ENCODE results near the gene TENM4. TPM values are rescaled to one million over a fixed set of nuclear protein-coding genes. Genes with fewer than 3 reads are reported as not detected.

The TENM4 gene
- polyA plus RNA-seq, 3 donors = 21.1 to 26.5 (median 26.0) TPM

DNA sequence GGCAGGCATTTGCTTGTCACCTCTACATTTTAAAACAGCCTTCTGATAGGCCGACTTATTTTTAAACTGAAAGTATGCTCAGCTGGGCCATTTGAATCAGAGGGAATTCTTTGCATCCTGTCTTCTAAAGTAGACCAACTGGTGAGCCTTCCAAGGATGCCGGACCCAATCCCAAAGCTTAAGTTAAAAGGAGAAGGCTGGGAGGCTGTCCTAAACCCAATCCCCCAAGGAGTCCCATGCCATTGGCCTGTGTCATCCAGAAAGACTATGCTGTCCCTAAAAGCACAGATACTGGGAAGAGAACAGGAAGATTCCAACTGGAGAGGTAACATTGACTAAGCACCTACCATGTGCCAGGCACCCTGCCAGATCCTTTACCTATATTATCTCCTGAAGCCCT, 18.0 kb downstream of the TENM4 start:
- DNase-seq = no peak

DNA sequence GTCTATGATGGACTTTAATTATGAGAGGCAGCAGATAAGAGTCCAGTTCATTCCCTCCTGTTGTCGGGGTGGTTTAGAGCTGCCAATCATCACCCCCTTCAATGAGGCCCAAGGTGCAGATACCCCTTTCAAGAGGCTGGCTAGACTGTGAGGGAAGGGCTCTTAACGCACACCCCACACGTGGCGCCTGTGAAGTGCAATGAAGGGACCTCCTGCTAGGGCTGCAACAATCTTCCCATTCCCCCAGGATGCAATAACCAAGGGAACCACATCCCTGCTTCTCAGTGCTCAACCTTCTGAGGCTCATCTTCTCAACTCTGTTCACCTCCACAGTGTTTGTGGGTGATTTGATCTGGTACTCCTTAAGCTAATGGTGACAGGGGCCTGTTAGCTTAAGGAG, 19.0 kb downstream of the TENM4 start:
- DNase-seq = no peak

DNA sequence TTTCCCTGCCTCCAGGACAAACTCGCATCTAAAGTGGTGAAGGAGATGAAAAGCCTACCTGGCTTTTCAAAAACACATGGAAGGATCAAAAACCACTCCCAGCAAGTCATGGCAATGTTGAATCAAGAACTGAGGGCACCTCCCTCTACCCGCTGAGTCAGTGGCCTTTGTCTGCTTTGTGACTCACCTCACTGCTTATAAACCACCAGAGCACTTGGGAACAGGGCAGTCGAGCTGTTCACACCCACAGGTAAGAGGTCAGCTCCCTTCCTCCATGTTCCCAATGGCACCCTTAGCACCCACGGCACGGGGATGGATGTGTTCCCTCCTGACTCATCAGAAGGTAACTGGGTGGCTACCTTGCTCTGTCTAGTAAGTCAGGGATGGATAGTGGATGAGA, 21.7 kb downstream of the TENM4 start:
- no peak for DNase-seq

DNA sequence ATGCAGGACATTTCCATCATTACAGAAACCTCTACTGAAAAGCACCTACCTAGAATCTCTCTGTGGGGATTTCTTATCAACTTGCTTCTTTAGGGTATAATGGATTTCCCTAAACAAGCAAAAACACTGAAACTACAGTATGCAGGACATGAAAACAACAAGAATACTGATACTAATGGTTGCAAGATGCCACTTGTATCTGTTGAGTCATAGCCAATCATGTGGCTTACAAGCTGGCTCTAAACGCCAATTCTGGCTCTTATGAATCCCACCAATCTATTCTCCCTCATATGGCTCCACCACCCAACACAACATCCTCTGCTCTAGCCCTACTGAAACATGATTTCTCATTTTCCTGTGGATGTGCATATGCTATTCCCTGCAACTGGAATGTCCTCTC, 22.6 kb downstream of the TENM4 start:
- no peak for DNase-seq

DNA sequence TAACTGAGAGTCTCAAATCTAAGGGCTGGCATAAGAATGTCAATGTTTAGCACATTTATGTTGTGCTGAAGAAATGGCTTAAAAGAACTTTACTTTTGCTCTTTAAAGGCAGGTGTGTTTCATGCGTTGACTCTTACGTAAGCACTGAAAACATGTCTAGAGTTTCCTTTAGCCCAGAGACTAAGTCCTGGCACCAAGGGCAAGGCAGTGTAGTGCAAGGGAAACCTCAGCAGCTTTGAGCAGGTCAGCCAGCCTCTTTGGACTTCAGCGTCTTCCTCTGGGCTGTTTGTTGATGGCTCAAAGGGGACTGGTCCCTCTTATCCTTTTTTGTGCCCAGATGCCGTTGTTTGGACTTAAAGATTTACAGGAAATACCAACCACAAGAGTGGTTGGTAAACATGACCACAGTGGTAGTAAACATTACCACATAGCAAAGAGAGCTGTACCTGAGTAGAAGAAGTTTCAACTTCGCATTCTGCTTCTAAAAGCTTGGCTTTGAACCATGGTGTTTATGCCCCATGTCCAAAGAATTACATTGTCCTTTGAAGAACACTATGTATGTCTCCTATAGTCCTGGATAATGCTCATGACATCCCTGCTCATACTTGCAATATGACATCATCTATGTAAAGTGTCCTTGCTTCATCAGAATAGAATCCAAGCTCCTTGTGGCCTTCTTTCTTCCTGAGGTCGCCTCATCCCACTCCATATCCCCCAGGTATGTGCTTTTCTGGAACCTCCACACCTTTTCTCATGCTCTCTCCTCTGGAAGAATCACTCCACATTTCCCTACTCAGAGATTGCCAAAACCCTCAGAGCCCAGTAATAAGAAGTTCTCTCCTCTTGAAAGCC, 23.5 kb downstream of the TENM4 start:
- no peak for DNase-seq

DNA sequence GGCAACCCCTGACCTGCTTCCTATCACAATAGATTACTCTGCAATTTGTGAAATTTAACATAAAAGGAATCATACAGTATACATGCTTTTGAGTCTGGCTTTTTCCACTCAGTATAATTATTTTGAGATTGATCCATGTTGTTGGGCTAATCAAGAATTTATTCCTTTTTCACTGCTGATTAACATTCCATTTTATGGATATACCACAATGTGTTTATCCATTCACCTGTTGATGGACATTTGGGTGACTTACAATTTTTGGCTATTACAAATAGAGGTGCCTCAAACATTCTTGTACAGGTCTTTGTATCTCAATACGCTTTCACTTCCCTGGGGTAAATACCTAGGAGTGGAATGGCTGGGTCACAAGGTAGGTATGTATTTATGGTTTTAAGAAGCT, 24.9 kb downstream of the TENM4 start:
- no peak for DNase-seq

DNA sequence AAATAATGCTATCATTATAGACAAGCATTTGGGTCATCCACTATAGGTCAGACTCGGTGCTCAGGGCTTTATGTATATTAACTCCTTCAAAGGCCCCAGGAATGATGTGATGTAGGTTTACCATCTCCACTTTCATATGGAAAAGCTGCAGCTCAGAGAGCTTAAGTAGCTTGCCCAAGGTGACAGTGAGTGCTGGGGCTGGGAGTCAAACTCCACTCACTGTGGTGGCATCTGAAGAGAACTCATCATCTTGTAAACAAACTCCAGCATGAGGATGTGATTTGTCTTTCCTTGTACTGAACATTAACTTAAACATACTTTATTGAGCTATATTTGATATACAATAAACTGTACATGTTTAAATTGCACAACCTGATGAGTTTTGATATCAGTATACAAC, 25.4 kb downstream of the TENM4 start:
- no peak for DNase-seq

DNA sequence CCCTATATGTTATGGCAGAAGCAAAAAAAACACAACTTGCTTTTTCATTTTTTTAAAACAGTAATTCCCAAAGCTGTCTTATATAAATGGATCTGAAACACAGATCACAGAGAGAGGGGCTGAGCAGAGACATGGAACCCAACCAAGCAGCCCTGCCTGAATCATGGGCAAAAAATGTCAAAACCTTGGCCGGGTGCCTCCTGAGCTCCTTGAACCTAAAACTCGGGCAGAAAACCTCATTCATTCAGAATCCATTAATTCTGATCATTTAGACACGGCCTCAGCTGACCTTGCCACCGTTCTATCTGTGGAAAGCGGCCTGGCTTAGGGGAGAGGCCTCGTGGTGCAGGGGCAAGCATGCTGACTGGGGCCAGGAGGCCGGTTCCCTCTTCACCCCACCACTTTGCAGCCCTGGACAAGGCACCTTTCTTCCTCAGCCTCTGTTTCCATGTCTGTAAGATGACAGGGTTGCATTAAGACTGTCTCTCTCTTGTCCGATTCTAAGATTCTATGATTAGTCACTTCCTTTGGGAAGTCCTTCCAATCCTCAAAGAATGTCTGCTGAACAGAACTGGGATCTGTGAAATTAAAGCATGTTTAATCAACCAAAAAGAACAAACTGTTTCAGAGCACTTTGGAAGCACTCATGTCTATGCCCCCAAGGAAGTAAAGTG, 26.0 kb downstream of the TENM4 start:
- DNase-seq = no peak

DNA sequence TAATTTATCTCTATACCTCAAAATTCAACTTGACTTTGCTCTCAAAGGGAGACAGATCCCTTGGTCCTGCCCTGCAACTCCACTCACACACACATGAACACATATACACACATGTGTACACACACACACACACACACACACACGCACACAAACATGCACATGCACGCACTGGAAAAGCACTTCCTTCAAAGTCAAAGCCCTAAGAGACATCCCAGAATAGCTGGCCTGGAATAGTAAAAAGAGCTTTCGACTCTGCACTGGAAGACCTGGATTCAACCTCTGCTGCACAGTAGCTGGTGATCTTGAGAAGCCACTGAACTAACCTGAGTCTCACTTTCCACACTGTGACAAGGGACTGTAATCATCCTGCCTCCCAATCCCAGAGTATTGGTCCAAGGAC, 26.8 kb downstream of the TENM4 start:
- no peak for DNase-seq

DNA sequence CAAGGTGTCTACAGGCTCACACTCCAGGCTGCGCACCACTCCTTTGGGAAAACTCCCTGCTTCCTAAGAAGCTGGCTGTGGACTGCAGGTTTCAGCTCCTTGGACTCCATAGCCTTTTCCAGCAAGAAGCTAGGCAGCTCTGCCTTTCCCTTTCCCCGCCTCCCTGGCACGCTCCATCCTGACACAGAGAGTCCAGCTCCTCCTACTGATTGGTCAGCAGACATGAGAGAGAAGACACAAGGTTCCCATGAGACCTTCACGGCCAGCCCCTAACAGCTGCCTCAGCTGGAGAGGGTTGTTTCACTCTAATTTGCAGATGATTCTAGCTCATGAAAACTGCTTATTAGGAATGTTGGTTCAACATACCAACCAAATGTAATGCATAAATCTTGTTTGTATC, 27.6 kb downstream of the TENM4 start:
- DNase-seq = peak; percentile 80

DNA sequence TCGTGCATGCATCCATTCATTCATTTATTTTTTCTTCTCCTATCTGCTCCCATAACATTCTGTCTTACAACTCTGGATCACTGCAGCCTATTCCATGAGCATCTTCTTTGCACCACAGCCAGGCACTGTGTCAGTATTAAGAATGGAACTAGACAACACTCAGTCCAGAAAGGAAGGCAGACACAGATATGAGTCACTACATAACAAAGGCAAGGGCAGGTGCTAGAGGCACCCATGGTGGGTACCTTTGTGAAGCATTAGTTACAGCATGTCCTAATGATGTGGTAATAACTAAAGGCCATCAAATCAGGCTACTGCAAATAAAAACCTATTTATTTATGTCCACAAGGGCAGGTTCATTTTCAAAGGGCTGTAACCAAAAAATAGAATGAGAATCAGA, 28.1 kb downstream of the TENM4 start:
- DNase-seq = no peak

DNA sequence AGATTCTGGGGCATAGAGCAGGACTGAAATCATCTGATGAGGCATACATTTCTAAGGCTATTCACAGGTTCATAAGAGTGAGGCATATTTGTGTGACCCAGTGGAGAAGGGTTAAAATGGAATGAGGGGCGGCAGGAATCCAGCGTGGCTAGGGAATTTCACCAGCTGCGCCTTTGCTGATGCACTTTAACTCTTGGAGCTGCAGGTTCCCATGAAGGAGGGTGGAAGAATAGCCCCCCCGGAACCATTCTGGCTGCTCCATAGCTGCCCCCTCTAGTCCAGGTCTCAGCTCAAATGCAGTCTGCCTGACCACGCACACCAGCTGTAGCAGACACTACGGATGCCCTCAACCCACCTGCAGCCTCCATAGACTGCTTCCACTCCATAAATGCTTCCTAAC, 31.5 kb downstream of the TENM4 start:
- no peak for DNase-seq

DNA sequence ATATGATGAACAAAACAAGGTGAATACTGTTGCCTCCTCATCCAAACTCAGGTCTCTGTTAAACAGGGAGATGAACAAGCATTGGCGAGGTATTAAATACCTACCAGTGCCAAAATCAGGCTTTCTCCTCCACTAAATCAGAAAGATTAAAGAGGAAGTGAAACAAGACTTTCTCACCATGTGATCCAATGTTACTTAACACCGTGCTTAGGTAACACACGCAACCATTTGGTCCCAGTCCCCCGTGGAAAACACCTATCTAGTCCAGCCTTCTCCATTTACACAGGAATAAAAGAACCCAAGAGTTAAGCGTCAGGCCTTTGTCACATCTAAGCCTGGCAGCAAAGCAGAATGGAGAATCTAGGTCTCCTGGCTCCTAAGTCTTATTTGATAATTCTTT, 34.5 kb downstream of the TENM4 start:
- DNase-seq = no peak

DNA sequence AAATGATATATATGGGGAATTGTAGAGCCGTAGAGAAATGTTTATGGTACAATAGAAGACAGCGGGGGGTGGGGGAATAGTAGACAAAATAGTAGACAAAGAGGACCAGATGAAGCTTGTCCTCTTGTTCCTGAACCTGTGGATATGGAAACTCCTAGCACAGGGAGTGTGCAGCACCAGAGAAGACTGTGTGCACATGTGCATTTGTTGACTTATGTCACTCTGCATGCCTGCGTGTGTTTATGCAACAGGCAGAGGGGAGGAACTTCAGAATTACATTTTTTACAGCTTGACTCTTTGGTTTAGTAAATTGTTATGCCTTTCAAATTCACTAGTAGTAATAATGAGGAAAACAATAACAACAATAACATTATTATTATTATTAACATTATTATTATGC, 36.0 kb downstream of the TENM4 start:
- no peak for DNase-seq

DNA sequence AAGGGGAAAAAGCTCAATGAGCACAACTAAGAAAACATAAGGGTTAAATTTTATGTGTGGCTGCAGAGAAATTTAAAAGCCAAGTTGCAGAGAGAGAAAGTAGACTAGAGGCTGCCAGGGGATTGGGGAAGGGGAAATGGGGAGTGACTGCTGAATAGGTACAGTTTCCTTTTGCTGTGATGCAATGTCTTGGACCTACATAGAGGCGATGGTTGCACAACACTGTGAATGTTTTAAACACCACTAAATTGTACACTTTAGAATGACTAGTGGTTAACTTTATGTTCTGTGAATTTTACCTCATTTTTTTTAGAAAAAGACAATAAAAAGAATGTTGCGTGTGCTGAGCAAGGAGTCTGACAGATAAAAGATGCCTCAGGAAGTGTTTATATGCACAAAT, 36.5 kb downstream of the TENM4 start:
- DNase-seq = no peak

DNA sequence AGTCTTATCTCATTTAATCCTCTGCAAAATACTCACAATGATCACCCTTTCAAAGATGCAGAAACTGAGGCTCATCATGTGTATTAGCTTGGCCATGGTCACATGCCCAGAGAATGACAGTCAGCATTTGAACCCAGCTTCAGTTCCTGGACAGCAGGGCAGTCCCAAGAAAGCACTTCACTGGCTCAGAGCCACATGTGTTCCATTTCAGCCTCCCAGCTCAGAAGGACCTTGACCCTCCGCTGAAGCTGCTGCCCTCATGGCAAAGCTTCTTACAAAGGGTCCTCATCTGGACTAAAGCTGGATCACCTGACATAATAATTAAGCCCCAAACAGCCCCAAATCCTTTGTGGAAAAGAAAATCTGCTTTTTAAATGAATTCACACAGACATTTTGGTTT, 37.0 kb downstream of the TENM4 start:
- no peak for DNase-seq

DNA sequence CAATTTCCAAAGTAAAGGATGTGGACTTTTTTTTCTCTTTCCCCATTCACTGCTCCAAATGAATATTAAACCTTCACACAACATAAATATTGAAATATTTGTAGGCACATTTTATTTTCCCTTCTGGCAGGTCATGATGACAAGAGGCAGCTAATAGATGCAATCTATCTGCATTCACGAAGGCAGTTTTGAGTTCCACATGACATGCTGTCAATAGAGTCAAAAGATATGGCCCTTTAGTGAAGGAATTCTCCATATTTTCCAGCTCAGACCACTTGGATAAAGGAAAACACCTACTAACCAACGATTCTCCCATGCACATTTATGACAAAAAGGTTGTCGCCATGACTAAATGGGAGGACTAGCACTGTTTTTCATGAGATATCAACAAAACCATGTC, 37.9 kb downstream of the TENM4 start:
- DNase-seq = no peak

DNA sequence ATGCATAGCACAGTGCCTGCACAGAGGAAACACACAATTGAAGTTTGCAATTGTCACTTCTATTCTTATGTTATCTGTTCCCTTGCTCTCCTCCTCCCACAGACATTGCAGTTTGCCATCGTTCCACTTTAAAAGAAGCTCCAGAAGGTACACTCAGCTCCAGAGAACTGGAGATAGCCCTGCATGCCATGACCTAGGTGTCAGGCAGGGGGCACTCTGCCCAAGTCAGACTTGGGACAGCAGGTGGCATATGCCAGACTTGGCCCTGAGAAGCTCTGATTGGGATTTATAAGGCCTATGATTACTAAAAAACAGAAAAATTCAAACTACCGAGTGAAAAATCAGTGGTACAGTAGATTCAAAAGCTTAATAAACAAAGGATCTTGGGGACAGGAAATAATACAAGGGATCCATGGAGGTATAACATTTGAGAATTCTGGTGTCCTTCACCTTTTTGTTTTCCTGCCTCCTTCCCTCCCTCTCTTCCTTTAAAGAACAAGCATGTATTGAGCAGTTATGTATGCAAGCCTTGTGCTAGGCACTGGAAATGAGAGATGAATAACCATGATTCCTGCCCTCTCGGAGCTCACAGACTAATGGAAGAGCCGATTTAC, 40.0 kb downstream of the TENM4 start:
- no peak for DNase-seq

DNA sequence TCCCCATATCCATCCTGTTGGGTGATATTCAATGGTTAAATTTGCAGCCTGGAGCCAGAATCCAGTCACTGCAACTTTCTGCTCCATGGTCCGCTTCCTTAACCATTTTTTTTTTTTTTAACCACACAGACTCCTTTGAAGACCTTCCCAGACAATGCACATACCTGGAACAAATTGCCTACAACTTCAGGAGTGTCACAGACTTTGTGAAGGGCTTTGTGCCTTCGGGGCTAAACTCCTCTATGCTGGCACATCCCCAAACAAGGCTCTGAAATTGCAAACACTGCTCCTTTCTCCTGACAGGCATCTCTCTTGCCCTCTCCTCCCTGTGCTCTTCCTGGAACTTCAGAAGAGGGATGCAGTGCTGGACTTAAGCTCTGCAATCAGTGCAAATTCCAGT, 40.6 kb downstream of the TENM4 start:
- DNase-seq = no peak

DNA sequence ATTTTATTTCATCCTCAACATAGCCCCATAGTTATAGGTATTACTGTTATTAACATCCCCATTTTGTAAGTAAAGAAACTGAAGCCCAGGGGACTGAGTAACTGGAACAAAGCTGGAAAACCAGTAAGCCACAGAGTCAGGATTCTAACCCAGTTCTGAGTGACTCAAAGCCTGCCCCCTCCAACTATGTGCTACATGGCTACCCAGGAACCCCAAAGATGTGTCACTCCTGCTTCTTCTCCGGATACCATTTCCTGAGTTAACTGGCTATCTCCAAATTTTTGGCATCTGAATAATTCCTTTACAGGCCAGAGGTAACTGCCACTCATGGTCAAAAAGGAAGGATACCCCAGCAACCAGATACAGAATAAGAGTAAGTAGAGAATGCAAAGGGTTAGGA, 43.6 kb downstream of the TENM4 start:
- no peak for DNase-seq

DNA sequence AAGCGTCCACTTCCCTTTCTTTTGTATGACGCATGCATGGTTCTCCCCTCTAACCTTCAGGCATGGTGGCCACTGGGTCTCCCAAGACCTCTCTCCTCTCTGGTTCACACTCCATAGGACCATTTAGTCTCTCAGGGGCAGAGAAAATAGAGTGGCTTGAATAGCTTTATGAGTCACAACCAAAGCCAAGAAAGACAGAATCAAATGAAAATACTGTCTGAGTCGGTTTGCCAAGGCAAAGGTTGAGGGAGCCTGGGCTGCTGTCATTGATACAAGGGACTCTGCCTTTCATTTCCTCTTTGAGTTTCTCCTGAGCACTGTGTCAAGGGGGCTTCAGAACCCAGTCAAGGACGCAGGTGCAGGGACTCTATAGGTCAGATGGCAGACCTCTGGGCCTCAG, 44.2 kb downstream of the TENM4 start:
- DNase-seq = no peak

DNA sequence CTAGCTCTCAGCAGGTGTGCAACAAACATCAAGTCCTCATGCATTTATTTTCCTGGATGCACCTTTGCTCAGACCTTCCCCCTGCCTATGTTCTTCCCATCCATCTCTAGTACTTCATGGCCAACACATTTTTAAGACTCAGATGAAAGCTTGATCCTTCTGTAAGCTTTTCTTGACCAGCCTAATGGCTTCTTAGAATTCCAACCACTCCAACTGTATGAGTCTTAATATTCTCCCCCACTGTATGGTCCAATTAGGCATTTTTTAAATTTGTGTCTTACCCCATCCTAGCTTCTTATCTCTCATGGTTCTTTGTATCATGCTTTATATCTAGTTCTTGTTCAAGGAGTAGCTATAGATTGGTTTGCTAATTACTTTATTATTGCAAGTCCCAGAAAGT, 44.8 kb downstream of the TENM4 start:
- DNase-seq = no peak

DNA sequence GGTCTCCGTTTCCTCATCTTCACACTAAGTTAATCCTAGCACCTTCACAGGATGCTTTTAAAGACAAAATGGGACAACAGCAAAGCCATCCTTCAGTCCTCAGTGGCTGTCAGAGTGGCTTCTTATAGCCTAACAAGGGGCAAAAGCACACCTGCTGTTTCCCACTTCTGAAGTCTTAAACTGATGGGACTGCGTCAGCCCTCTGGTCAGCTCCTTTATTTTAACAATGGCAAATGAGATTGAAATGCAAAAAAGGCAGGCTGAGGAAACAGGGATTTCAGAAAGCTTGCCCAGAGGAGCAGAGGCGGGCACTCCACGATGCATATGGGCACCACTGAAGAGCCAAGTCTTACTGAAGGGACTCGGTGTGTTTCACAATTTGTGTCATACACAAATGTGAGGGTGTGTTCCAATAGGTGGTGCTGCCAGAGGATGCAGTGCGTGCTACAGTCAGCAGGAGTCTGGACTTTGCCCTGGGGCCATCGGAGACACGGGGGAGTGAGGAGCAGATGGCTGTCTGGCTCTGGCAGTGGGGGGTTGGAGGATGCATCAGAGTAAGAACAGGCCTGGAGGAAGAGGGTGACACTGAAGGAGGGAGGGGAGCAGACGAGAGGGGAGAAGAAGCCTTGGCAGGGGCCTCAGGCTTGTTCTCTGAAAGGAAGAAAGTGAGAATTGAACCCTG, 47.3 kb downstream of the TENM4 start:
- DNase-seq = peak; percentile 26
